DMS53 (cell line): ENCODE measurements around the gene DOK1.

Experiments used
- DNase-seq: peaks from one replicate; lab custom pipeline; 2025; lab: John Stamatoyannopoulos, UW

Gene DOK1

GRCh38 chr2:74525717-74526648, 28.5 kb upstream of the DOK1 start, which contains the start of gene DQX1:
TSS of gene DQX1 (minus strand) at chr2:74526231. CDS start at chr2:74525729, 502 bp downstream.
- DNase-seq, result peak; percentile 65

GRCh38 chr2:74526649-74527230, 27.8 kb upstream of the DOK1 start:
- no peak for DNase-seq

GRCh38 chr2:74527741-74528140, 26.8 kb upstream of the DOK1 start:
- no peak for DNase-seq

DNA sequence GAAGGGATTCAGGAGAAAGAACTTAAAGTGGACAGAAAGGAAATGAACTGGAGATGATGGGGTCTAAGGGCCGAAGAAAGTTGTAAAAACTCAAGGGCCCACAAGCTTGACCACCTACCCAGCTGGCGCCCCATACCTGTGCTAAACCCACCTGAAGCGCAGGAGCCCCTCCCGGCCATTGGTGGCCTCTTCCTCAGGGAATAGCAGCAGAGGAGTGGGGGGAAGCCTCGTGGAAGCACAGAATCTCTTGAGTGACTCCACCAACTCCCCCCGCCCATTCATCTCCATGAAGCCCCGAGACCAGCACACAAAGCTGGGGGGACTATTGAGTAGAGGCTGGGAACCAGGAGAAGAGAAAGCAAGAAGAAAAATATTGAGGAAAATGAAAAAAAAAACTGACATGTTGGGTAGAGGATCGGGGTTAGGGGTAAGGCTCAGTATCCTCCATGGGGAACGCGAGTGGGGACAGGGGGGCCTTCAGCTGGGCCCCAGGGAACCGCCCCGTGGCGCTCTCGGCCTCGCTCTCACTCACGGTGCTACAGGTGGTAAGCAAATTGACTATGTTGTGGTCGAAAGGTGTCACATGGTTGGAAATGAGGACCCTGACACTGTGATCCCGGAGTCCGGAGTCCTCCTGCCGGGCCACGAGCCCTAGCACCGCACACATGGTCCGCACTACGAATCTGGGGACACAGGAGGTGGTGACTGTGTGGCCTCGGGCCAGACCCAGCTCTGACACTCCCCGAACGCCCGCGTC, 25.7 kb upstream of the DOK1 start:
- no peak for DNase-seq

DNA sequence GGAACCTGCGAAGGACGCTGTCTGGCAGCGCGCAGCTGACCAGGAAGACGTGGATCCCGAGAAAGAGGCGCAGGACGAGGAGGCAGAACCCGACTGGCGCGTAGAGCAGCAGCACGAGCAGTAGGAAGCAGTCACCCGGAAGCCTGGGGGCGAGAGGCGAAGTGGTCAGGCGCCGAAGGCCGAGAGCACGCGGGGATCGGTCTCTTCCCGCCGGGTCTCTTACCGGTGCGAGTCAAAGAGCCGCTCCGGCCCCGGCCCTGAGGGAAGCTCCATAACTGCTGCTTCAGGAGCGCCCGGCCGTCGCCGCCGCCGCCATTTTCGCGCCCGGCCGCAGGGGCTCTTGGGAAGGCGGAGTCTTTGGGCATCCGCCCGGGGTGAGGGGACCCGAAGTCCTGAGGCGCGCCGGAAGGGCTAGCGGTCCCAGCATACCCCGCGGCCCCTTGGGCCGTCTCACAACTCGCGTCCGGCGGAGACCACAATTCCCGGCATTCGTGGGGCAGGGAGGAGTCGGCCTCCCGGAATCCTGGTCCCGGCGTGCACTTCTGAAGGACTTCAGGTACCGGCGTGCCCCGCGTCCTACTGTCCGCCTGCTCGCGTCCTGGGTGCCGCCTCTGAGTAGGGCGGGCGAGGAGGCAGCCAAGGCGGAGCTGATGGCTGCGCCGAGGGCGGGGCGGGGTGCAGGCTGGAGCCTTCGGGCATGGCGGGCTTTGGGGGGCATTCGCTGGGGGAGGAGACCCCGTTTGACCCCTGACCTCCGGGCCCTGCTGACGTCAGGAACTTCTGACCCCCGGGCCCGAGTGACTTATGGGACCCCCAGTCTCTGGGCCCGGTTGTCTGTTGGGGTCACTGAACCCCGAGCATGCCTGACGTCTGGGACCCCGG, 24.9 kb upstream of the DOK1 start, which contains the start of the genes AUP1 and HTRA2:
TSS of gene AUP1 (minus strand) at position 350 of the 882 bp plus-strand sequence. CDS start at position 273, 77 bp downstream.
TSS of gene HTRA2 (plus strand) at position 577 of the 882 bp plus-strand sequence. CDS start at position 651, 74 bp downstream.
- peak; percentile 100 for DNase-seq

- DNase-seq, result peak; percentile 79
Measured at GRCh38 chr2:74530239-74531187, 24.0 kb upstream of the DOK1 start.

- DNase-seq, result no peak
Measured at GRCh38 chr2:74531666-74532065, 22.9 kb upstream of the DOK1 start.

- DNase-seq, result peak; percentile 69
Measured at GRCh38 chr2:74532222-74532621, 22.3 kb upstream of the DOK1 start.

GRCh38 chr2:74533464-74533863, 21.1 kb upstream of the DOK1 start:
- no peak for DNase-seq

GRCh38 chr2:74534411-74534810, 20.1 kb upstream of the DOK1 start:
- no peak for DNase-seq

DNA sequence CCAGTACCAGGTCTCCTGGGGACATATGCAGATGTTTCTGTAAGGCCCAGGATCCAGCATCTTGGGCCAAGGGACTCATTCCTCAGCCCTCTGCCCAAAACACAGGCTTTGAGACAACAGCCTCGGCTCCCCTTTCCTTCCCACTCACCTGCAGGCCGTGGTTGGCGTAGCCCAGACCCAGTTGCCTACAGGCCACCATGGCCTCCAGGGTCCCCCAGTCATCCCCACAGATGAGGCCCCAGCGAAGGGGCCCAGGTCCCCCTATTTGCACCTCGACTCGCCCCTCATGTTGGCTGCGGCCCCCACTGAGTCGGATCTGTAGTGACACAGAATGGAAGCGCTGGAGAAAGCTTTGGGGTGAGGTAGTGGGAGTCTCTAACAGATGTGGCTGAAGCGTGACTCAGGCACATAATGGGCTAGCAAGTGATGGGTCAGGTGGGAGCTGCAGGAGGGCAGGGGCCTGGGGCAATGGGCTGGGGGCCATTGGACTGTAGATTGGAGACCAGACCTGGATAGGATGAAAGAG, 19.0 kb upstream of the DOK1 start:
- DNase-seq, result no peak

DNA sequence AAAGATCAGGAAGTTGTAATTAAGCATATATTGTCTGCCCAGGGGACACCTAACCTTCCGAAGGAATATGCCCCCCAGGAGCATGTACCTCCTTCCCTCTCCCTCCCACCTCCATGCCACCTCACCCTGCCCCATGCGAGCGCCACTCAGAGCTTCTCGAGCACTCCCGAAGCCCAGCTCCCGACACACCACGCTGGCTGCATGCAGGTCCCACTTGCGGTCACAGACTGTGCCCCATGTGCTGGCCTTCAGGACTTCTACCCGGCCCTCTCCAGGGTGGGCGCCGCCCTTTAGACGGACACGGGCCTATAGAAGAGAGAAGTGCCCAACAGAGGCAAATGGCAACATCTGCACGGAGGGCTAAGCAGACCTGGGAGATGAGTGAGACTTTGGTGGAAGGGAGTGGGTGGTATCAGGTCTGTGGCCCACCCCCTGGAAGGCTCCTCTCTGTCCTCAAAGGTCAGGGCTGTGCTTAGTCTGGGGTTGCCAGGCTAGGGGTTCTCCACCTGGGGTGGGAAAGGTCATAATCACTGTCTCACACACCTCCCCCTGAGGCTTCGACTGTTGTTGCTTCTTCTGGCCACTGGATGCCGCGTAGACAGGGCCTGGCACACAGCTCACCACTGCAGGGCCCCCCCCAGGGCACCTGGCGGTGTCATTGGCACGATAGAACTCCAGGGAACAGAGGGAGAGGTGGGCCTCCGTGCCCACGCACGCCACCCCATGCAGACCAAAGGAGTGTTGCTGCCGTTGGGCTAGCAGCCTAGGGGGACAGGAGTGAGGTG, 18.2 kb upstream of the DOK1 start:
- DNase-seq, result no peak

GRCh38 chr2:74537140-74537539, 17.4 kb upstream of the DOK1 start:
- no peak for DNase-seq

DNA sequence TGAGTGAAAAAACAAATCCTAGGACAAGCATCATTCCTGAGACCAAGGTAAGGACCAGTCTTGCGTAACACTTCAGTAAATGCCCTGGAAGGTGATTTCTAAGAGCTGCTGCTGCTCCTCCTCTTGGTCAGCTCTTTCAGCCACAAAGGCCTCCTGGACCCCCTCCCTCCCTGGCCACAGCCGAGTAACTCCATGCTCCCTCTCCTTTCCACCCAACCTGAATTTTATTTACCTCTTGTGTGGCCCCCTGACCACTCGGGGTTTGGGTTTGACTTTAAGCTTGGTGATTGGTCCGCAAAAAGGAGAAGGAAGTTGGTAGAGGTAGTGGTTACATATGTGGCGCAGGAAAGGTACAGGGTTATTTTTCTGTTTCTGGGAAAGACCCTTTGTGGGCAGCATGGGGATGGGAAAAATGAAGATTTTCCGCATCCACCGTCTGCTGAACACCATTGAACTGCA, 15.6 kb upstream of the DOK1 start:
- no peak for DNase-seq

GRCh38 chr2:74540291-74540690, 14.2 kb upstream of the DOK1 start:
- no peak for DNase-seq

DNA sequence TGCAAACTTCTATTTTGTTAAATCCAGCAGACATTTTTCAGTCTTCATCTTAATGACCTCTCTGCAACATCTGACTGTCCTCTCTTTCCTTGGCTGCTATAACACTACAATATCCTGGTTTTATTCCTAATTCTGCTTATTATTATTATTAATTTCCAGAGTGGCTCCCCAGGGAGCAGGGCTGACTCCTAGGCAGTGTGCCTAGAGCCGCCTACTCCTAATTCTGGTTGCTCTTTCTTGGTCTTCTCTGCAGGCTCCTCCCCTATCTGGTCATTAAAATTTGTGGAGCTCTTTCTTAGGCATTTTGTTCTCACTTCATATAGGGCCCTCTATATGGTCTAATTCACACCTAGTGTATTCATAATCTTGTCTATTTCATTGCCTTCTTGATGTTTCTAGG, 11.5 kb upstream of the DOK1 start:
- DNase-seq, result no peak

- DNase-seq, result peak; percentile 64
Measured at GRCh38 chr2:74544634-74545033, 9.9 kb upstream of the DOK1 start.

DNA sequence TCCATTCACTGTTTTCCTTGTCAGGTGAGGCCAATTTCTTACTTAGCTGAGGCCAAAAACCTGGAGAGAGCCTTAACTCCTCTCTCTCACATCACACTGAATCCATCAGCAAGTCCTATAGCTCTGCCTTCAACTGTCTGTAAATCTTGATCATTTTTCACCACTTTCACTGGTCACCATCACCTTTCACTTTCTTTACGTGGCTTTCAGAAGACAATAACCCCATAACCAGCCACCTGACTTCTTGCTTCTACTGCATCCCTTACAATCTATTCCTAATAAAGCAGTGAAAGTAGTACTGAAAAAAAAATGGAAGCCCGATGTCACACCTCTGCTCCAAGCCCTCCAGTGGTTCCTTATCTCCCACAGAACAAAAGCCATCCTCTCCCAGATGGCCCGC, 8.5 kb upstream of the DOK1 start:
- DNase-seq, result no peak

DNA sequence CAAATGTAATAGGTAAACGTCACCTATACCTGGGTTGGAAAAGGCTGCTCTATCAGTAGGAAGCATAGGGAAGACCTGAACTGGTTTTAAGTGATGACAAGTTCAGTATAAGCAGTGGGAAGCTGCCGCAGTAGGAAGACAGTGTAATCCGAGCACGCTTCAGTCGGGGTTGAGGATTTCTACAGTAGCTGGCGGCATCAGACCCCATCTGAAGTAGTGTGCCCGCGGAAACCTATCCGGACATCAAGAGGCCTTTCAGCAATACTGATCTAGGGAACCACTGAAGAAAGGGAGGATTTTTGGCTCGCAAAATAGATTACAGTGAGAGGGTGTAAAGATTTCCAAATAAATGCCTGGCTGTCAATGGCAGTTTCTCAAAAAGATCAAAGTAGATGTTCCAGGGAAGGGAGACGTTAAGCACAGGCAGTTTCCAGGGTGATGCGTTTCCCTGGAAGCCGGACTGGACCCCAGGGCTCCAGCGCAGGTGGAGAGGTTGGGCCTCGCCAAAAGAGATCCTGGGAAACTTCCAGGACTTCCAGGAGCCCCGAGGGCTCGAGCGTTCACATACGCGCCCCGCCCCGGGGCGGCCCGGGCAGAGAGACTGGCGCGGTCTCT, 6.1 kb upstream of the DOK1 start:
- DNase-seq, result peak; percentile 57
